HepG2 (cell line): ENCODE results near the gene TPX2. TPM values are rescaled to one million over a fixed set of nuclear protein-coding genes. Genes with fewer than 3 reads are reported as not detected.

ENCODE experiments used
- AKNA ChIP-seq: sonication (generic); formaldehyde crosslinking; IDR thresholded peaks from 2 replicates; pipeline ENCODE4 v1.4.0; 2020; ENCODE audit warnings: missing genetic modification reagents, borderline replicate concordance
- CCDC6 ChIP-seq: sonication (generic); formaldehyde crosslinking; IDR thresholded peaks from 2 replicates; pipeline ENCODE4 v1.8.1; 2022; ENCODE audit warnings: mild to moderate bottlenecking, missing genetic modification reagents, moderate library complexity
- DNMT3B ChIP-seq: conservative IDR thresholded peaks from 2 replicates; pipeline ENCODE4 v1.6.1; 2016; ENCODE audit warnings: missing biosample characterization, control low read depth
- ETV5 ChIP-seq: IDR thresholded peaks from 2 replicates; pipeline ENCODE4 v1.6.1; 2018; ENCODE audit warnings: missing biosample characterization, missing genetic modification reagents, inconsistent platforms, borderline replicate concordance
- MAFF ChIP-seq: IDR thresholded peaks from 2 replicates; pipeline ENCODE4 v1.6.1; 2011; ENCODE audit warnings: low read depth, low read length, improper control_type of control experiment
- TARDBP ChIP-seq: sonication (generic); formaldehyde crosslinking; IDR thresholded peaks from 2 replicates; pipeline ENCODE4 v1.8.0; 2022; ENCODE audit warnings: mild to moderate bottlenecking, missing genetic modification reagents
- ZNF431 ChIP-seq: sonication (generic); formaldehyde crosslinking; IDR thresholded peaks from 2 replicates; pipeline ENCODE4 v1.9.0; 2022; ENCODE audit warnings: missing genetic modification reagents, low read depth, mild to moderate bottlenecking, borderline replicate concordance
- ZNF549 ChIP-seq: sonication (generic); formaldehyde crosslinking; IDR thresholded peaks from 2 replicates; pipeline ENCODE4 v1.5.0; 2020; ENCODE audit warnings: missing genetic modification reagents
- ZNF605 ChIP-seq: sonication (generic); formaldehyde crosslinking; IDR thresholded peaks from 2 replicates; pipeline ENCODE4 v1.8.0; 2022; ENCODE audit warnings: mild to moderate bottlenecking, missing genetic modification reagents
- ZNF770 ChIP-seq: sonication (generic); formaldehyde crosslinking; IDR thresholded peaks from 2 replicates; pipeline ENCODE4 v1.5.0; 2020; ENCODE audit warnings: mild to moderate bottlenecking, missing genetic modification reagents
- polyA plus RNA-seq, 8 experiments: library from polyadenylated mRNA; depleted of rRNA in 3 of 8; stranded (reverse) in 7 of 8; unstranded in 1 of 8; fragments of >200 nt; fragmentation: Illumina TruSeq in 4 of 8; extraction: Trizol in 4 of 8; gene quantifications; 2 replicates each; pipeline versions ENCODE4 v1.2.1 to v1.2.3, GENCODE V29; 2011 to 2016; ENCODE audit warnings: low read depth in 4 of 8, missing spikeins in 1 of 8, mixed read lengths in 1 of 8; ENCODE audit not compliant: insufficient read depth in 1 of 8
- total RNA-seq, 5 experiments: library from RNA; depleted of rRNA; stranded (reverse); fragments of >200 nt; fragmentation: Illumina TruSeq; extraction: Trizol; gene quantifications; 2 replicates each; pipeline ENCODE4 v1.2.3, GENCODE V29; 2016; ENCODE audit warnings: low read depth in 1 of 5
- TF ChIP-seq, protein P1 (sequence below): sonication (generic); formaldehyde crosslinking; IDR thresholded peaks from 2 replicates; pipeline ENCODE4 v1.5.0; 2020; ENCODE audit warnings: mild to moderate bottlenecking, missing genetic modification reagents, moderate library complexity
- TF ChIP-seq, protein P2 (sequence below): sonication (generic); formaldehyde crosslinking; IDR thresholded peaks from 2 replicates; pipeline ENCODE4 v1.8.0; 2022; ENCODE audit warnings: mild to moderate bottlenecking, missing genetic modification reagents, borderline replicate concordance
- TF ChIP-seq, protein P3 (sequence below): sonication (generic); formaldehyde crosslinking; IDR thresholded peaks from 2 replicates; pipeline ENCODE4 v1.5.0; 2020; ENCODE audit warnings: mild to moderate bottlenecking, missing genetic modification reagents
- TF ChIP-seq, protein P4 (sequence below): sonication (generic); formaldehyde crosslinking; conservative IDR thresholded peaks from 2 replicates; pipeline ENCODE4 v1.8.0; 2022; ENCODE audit warnings: low read depth, missing genetic modification reagents

The TPX2 gene
- total and polyA plus RNA-seq, 2 of the 13 experiments (the other 11 are each of a cell fraction or from before 2014, with no cell fraction given), result 34.3 to 124 TPM

DNA sequence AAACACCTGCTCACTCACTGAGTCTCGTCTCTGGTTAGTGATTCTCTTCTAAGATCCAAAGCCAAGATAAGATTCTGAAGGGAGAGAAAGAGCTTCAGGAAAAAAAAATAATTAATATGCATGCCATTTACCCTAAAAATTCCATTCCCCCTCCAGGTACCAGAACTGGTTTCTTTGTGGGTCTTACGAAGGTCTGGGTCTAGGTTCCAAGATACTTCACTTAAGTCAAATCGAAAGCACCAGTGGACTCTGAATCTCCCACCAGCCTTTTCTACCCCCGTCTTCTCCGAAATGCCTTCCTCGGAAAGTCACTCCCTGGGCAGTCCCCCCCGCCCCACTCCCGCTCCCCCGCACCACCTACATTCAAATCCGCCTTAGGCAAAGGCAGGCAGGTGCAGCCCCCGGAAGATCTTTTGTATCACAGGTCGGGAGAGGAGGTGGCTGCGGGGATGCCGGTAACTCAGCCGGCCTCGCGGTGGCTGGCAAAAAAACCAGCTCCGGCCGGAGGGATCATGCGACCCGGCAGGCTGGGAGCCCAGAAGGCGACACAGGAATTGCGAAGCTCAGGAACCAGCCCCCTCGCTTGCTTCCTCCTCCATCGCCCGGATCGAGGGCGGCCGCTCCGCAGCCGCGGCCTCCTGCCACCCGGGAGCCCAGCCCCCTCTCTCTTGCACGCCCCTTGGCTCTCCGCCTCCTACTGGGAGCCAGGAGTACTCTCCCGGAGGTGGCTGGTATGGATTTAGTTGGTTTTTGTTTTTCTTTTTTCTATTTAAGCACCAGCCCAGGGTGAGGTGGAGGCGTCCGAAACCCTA lies 16.6 kb upstream of the TPX2 start, which contains the start of gene BCL2L1 (continued):
- TF ChIP-seq, protein P1, sequence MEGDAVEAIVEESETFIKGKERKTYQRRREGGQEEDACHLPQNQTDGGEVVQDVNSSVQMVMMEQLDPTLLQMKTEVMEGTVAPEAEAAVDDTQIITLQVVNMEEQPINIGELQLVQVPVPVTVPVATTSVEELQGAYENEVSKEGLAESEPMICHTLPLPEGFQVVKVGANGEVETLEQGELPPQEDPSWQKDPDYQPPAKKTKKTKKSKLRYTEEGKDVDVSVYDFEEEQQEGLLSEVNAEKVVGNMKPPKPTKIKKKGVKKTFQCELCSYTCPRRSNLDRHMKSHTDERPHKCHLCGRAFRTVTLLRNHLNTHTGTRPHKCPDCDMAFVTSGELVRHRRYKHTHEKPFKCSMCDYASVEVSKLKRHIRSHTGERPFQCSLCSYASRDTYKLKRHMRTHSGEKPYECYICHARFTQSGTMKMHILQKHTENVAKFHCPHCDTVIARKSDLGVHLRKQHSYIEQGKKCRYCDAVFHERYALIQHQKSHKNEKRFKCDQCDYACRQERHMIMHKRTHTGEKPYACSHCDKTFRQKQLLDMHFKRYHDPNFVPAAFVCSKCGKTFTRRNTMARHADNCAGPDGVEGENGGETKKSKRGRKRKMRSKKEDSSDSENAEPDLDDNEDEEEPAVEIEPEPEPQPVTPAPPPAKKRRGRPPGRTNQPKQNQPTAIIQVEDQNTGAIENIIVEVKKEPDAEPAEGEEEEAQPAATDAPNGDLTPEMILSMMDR (CRISPR knock-in tag), result peak; percentile 63
- no peak for TF ChIP-seq CCDC6 (CRISPR knock-in tag)
- no peak for TF ChIP-seq MAFF
- TF ChIP-seq, protein P2, sequence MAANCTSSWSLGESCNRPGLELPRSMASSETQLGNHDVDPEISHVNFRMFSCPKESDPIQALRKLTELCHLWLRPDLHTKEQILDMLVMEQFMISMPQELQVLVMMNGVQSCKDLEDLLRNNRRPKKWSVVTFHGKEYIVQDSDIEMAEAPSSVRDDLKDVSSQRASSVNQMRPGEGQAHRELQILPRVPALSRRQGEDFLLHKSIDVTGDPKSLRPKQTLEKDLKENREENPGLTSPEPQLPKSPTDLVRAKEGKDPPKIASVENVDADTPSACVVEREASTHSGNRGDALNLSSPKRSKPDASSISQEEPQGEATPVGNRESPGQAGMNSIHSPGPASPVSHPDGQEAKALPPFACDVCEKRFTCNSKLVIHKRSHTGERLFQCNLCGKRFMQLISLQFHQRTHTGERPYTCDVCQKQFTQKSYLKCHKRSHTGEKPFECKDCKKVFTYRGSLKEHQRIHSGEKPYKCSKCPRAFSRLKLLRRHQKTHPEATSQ (CRISPR knock-in tag), result no peak
- TF ChIP-seq TARDBP (CRISPR knock-in tag), result no peak; the same call in 1 of the 2 replicates
- TF ChIP-seq ETV5 (CRISPR knock-in tag), result no peak; the same call in 1 of the 2 replicates
- TF ChIP-seq ZNF549 (CRISPR knock-in tag), result no peak
- no peak; the same call in 1 of the 2 replicates for TF ChIP-seq AKNA (CRISPR knock-in tag)
- TF ChIP-seq ZNF431 (CRISPR knock-in tag), result no peak
- TF ChIP-seq, protein P3, sequence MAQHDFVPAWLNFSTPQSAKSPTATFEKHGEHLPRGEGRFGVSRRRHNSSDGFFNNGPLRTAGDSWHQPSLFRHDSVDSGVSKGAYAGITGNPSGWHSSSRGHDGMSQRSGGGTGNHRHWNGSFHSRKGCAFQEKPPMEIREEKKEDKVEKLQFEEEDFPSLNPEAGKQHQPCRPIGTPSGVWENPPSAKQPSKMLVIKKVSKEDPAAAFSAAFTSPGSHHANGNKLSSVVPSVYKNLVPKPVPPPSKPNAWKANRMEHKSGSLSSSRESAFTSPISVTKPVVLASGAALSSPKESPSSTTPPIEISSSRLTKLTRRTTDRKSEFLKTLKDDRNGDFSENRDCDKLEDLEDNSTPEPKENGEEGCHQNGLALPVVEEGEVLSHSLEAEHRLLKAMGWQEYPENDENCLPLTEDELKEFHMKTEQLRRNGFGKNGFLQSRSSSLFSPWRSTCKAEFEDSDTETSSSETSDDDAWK (CRISPR knock-in tag), result no peak
- TF ChIP-seq ZNF770, result peak; percentile 56
- TF ChIP-seq ZNF605 (CRISPR knock-in tag), result no peak
- TF ChIP-seq, protein P4, sequence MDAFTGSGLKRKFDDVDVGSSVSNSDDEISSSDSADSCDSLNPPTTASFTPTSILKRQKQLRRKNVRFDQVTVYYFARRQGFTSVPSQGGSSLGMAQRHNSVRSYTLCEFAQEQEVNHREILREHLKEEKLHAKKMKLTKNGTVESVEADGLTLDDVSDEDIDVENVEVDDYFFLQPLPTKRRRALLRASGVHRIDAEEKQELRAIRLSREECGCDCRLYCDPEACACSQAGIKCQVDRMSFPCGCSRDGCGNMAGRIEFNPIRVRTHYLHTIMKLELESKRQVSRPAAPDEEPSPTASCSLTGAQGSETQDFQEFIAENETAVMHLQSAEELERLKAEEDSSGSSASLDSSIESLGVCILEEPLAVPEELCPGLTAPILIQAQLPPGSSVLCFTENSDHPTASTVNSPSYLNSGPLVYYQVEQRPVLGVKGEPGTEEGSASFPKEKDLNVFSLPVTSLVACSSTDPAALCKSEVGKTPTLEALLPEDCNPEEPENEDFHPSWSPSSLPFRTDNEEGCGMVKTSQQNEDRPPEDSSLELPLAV (CRISPR knock-in tag), result no peak
- TF ChIP-seq DNMT3B, result no peak; the same call in 1 of the 2 replicates
